ENCODE data around the gene TRAFD1.

GRCh38 chr12:112151766-112152541 is 26.6 kb downstream of the TRAFD1 start:
- TF ChIP-seq CTCF (IDR thresholded peaks at IDR 0.05 in 2 of 3, conservative IDR thresholded peaks at IDR 0.05 in 1 of 3; ENCODE audit: borderline replicate concordance in 1 of 3, insufficient read depth in 1 of 3, low read depth in 2 of 3, low read length in 2 of 3) (no peak), YY1 (IDR thresholded peaks at IDR 0.05; ENCODE audit: extremely low read depth, insufficient replicate concordance, low read depth, low read length) (no peak), ATF3 (IDR thresholded peaks at IDR 0.05) (no peak), POLR2AphosphoS5 (IDR thresholded peaks at IDR 0.05; ENCODE audit: low read depth, low read length) (no peak), POLR2A (IDR thresholded peaks at IDR 0.05; ENCODE audit: borderline replicate concordance, extremely low read depth, insufficient read depth, insufficient read length) (no peak), REST (IDR thresholded peaks at IDR 0.05; ENCODE audit: low read depth) (no peak), SRF (IDR thresholded peaks at IDR 0.05; ENCODE audit: low read depth) (no peak), SP1 (IDR thresholded peaks at IDR 0.05; ENCODE audit: low read depth) (no peak), ZFX (IDR thresholded peaks at IDR 0.05) (no peak), CEBPB (IDR thresholded peaks at IDR 0.05; ENCODE audit: low read depth) (no peak), ZBTB33 (IDR thresholded peaks at IDR 0.05; ENCODE audit: extremely low read depth, insufficient replicate concordance, low read length) (no peak)

Data from HCT116 (cell line).